Esophagus squamous epithelium (tissue), 4 donors: ENCODE measurements around the gene COQ2.

Source experiments
- CTCF ChIP-seq, 6 experiments: fragments of 450-650 bp in 4 of 6; fragments of 200-600 bp in 2 of 6; sonication (generic) in 2 of 6; IDR thresholded peaks; one replicate each; pipeline ENCODE4 v1.5.1; 2016 to 2019; ENCODE audit warnings: antibody characterized with exemption in 6 of 6, mild to moderate bottlenecking in 4 of 6, moderate library complexity in 4 of 6
- POLR2A ChIP-seq, 4 donors: fragments of 450-650 bp; IDR thresholded peaks; one replicate each; pipeline ENCODE4 v1.6.1; 2017; ENCODE audit warnings: antibody characterized with exemption in 4 of 4, mild to moderate bottlenecking in 4 of 4, moderate library complexity in 3 of 4

GRCh38 chr4:83251447-83251830 lies 33.2 kb downstream of the COQ2 start:
- TF ChIP-seq CTCF (IDR thresholded peaks at IDR 0.05), result no peak
- no peak for TF ChIP-seq POLR2A (IDR thresholded peaks at IDR 0.05)
